ENCODE results near the gene TECTB.

Gene TECTB

DNA sequence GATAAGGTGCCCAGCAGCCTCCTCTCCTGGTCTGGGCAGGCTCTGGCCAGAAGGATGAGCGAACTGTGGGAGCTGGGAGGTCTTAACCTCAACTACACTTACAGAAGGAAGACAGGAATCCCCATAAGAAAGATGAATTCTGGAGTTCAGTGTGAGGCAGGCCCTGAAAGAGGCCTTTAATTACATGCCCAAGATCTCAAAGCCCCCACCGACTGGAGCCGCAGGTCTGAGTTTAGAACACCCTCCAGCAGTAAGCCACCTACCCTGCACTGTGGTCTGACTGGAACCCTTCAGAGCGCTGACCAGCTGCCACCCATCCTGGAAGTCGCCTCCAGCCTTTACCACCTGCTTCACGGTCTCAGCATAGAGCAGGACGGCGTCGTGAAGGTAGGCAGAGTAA, 62.5 kb downstream of the TECTB start:
- H3K9me3 ChIP-seq (ENCODE audit: insufficient read depth, low read length, severe bottlenecking) = no peaks in the 10 kb centered on the region
- no peaks in the 10 kb centered on the region for H4K20me1 ChIP-seq (ENCODE audit: insufficient read depth, low read length)
- no peak overlapping the region for H3K9ac ChIP-seq (ENCODE audit: low read depth, low read length)
- no peak overlapping the region for H3K4me3 ChIP-seq (ENCODE audit: low read depth in 1 of 2, low read length in 2 of 2)
- no peak for TF ChIP-seq EZH2 (IDR thresholded peaks at IDR 0.05; ENCODE audit: borderline replicate concordance, low read depth, low read length, severe bottlenecking)
- TF ChIP-seq, protein P1, sequence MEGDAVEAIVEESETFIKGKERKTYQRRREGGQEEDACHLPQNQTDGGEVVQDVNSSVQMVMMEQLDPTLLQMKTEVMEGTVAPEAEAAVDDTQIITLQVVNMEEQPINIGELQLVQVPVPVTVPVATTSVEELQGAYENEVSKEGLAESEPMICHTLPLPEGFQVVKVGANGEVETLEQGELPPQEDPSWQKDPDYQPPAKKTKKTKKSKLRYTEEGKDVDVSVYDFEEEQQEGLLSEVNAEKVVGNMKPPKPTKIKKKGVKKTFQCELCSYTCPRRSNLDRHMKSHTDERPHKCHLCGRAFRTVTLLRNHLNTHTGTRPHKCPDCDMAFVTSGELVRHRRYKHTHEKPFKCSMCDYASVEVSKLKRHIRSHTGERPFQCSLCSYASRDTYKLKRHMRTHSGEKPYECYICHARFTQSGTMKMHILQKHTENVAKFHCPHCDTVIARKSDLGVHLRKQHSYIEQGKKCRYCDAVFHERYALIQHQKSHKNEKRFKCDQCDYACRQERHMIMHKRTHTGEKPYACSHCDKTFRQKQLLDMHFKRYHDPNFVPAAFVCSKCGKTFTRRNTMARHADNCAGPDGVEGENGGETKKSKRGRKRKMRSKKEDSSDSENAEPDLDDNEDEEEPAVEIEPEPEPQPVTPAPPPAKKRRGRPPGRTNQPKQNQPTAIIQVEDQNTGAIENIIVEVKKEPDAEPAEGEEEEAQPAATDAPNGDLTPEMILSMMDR (IDR thresholded peaks at IDR 0.05; ENCODE audit: borderline replicate concordance, extremely low read depth, low read length, poor library complexity, severe bottlenecking) = no peak
- no peaks in the 10 kb centered on the region for H3K36me3 ChIP-seq (ENCODE audit: insufficient read depth, low read length)
- H3K4me2 ChIP-seq (ENCODE audit: insufficient read depth, low read length) = no peak overlapping the region
- no peaks in the 10 kb centered on the region for H3K27me3 ChIP-seq (ENCODE audit: insufficient read depth, low read length, poor library complexity)
- DNase-seq = no peak
- H3K4me1 ChIP-seq (ENCODE audit: insufficient read depth, low read length) = no peaks in the 10 kb centered on the region
- no peak for ATAC-seq (ENCODE audit: insufficient read depth, low read depth)
- H3K79me2 ChIP-seq (ENCODE audit: insufficient read depth, low read length) = no peaks in the 10 kb centered on the region
- H3K27ac ChIP-seq (ENCODE audit: low read length) = no peak overlapping the region
- H2AFZ ChIP-seq (ENCODE audit: low read depth, low read length) = no peak overlapping the region

DNA sequence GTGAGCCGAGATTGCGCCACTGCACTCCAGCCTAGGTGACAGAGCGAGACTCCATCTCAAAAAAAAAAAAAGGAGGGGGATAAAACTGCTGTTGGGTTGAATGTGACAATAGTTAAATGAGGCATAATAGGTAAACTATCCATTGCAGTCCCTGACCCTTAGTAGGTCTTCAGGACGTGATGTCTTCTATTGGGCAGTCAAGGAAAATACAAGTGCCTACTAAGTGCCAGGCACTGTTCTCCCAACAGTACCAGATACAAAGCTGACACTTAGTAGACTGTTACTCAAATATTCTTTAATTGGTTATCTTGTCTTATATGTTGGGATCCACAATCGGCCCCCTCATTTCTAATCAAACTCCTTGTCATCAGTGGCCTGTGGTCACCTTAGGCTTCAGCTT, 63.6 kb downstream of the TECTB start:
- ATAC-seq (ENCODE audit: insufficient read depth, low read depth) = no peak
- TF ChIP-seq EZH2 (IDR thresholded peaks at IDR 0.05; ENCODE audit: borderline replicate concordance, low read depth, low read length, severe bottlenecking) = no peak
- TF ChIP-seq, protein P1 (IDR thresholded peaks at IDR 0.05; ENCODE audit: borderline replicate concordance, extremely low read depth, low read length, poor library complexity, severe bottlenecking) = no peak
- H3K4me3 ChIP-seq (ENCODE audit: low read depth in 1 of 2, low read length in 2 of 2) = no peak overlapping the region
- no peak overlapping the region for H3K9ac ChIP-seq (ENCODE audit: low read depth, low read length)
- H3K27me3 ChIP-seq (ENCODE audit: insufficient read depth, low read length, poor library complexity) = no peaks in the 10 kb centered on the region
- no peaks in the 10 kb centered on the region for H3K4me1 ChIP-seq (ENCODE audit: insufficient read depth, low read length)
- no peak overlapping the region for H3K27ac ChIP-seq (ENCODE audit: low read length)
- H4K20me1 ChIP-seq (ENCODE audit: insufficient read depth, low read length) = no peaks in the 10 kb centered on the region
- no peak for DNase-seq
- H2AFZ ChIP-seq (ENCODE audit: low read depth, low read length) = no peak overlapping the region
- H3K79me2 ChIP-seq (ENCODE audit: insufficient read depth, low read length) = no peaks in the 10 kb centered on the region
- H3K9me3 ChIP-seq (ENCODE audit: insufficient read depth, low read length, severe bottlenecking) = no peaks in the 10 kb centered on the region
- H3K4me2 ChIP-seq (ENCODE audit: insufficient read depth, low read length) = no peak overlapping the region
- no peaks in the 10 kb centered on the region for H3K36me3 ChIP-seq (ENCODE audit: insufficient read depth, low read length)

DNA sequence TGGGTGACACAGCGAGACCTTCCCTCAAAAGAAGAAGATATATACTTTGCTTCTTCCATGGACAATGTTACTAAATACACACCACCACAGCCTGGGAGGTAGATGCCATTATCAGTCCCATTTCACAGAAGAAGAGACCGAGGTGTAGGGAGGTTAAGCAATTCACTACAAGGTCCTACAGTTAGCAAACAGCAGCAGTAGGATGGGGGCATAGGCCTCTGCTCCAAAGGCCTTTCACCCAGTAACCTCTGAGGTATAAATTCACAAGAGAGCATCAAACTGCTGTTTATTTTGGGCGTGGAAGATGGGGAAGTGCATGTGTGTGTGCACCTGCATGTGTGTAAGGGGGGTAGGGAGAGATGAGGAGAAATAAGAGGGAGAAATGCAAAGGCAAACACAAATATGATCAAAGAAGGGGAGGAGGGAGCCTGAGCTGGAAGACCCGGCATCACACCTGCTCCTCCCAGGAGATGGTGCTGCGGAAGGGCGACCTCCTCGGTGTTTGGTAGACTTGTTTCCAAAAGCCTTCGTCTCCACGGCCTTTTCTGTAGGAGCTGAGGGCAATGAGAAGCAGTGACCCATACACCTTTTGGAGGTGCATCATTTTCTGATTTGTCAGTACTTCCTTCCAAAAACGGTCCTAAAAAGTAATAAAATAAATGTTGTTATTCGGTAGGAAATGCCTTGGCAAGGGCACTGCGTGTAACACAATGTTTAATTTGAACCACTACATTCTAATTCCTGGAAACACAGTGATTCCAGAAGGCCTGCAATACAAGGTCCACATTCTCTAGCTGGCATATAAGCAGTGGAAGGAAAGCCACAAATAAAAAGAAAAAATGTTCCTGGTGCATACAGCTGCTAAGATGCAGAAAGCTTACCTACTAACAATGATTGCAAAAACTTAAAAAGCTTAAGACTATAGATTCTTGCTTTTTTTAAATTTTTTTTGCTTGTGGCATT, 64.8 kb downstream of the TECTB start:
- DNase-seq (no peak), ATAC-seq (ENCODE audit: insufficient read depth, low read depth) (no peak)
- H2AFZ ChIP-seq (ENCODE audit: low read depth, low read length) = no peak overlapping the region
- H3K9ac ChIP-seq (ENCODE audit: low read depth, low read length) = no peak overlapping the region
- H3K27me3 ChIP-seq (ENCODE audit: insufficient read depth, low read length, poor library complexity) = no peaks in the 10 kb centered on the region
- H3K27ac ChIP-seq (ENCODE audit: low read length) = no peak overlapping the region
- H3K9me3 ChIP-seq (ENCODE audit: insufficient read depth, low read length, severe bottlenecking) = no peaks in the 10 kb centered on the region
- no peaks in the 10 kb centered on the region for H3K36me3 ChIP-seq (ENCODE audit: insufficient read depth, low read length)
- no peak overlapping the region for H3K4me3 ChIP-seq (ENCODE audit: low read depth in 1 of 2, low read length in 2 of 2)
- no peaks in the 10 kb centered on the region for H3K4me1 ChIP-seq (ENCODE audit: insufficient read depth, low read length)
- no peaks in the 10 kb centered on the region for H3K79me2 ChIP-seq (ENCODE audit: insufficient read depth, low read length)
- no peaks in the 10 kb centered on the region for H4K20me1 ChIP-seq (ENCODE audit: insufficient read depth, low read length)
- TF ChIP-seq EZH2 (IDR thresholded peaks at IDR 0.05; ENCODE audit: borderline replicate concordance, low read depth, low read length, severe bottlenecking) = no peak
- TF ChIP-seq, protein P1 (IDR thresholded peaks at IDR 0.05; ENCODE audit: borderline replicate concordance, extremely low read depth, low read length, poor library complexity, severe bottlenecking) = no peak
- H3K4me2 ChIP-seq (ENCODE audit: insufficient read depth, low read length) = no peak overlapping the region

Measured in DND-41 (cell line).